SK-N-SH (cell line): ENCODE results near the gene CRK. TPM values are rescaled to one million over a fixed set of nuclear protein-coding genes. Genes with fewer than 3 reads are reported as not detected.

ENCODE experiments used
- CTCF ChIA-PET: fragments of 300-600, 350-600 bp; formaldehyde crosslinking; extraction: SDS; loops from one replicate; lab custom pipeline; 2021; lab: Yijun Ruan, JAX
- POLR2A ChIA-PET: fragments of 350-600 bp; sonication (Branson Sonifier 250); formaldehyde crosslinking; extraction: SDS; loops from one replicate; lab custom pipeline; 2020; ENCODE audit warnings: antibody characterized with exemption, inconsistent platforms; lab: Yijun Ruan, JAX
- DNase-seq: peaks from one replicate; pipeline ENCODE4 v3.0.0; 2012
- H2AFZ ChIP-seq: fragments of 200-600 bp; sonication (generic); 2 replicates; pipeline ENCODE4 v1.8.1; 2016; ENCODE audit warnings: antibody characterized with exemption, mild to moderate bottlenecking, low read depth
- H3F3A ChIP-seq: fragments of 200-600 bp; sonication (generic); replicated peaks from 2 replicates; pipeline ENCODE3; 2016; ENCODE audit warnings: antibody characterized with exemption, mild to moderate bottlenecking; ENCODE audit not compliant: insufficient read depth
- H3K27ac ChIP-seq, 2 experiments: fragments of 200-500 bp in 1 of 2; fragments of 200-600 bp in 1 of 2; sonication (Bioruptor generic) in 1 of 2; sonication (generic), shearing (Covaris generic) in 1 of 2; 2 replicates each; pipeline versions ENCODE4 v1.5.1 to v1.6.1; 2014 to 2016; ENCODE audit warnings: low read depth in 2 of 2, inconsistent platforms in 1 of 2, low read length in 1 of 2, mild to moderate bottlenecking in 1 of 2, mixed read lengths in 1 of 2
- H3K27me3 ChIP-seq: fragments of 200-600 bp; sonication (generic), shearing (Covaris generic); 2 replicates; pipeline ENCODE4 v1.6.1; 2016; ENCODE audit warnings: mixed run types; ENCODE audit not compliant: insufficient read depth
- H3K36me3 ChIP-seq, 2 experiments: fragments of 200-500 bp in 1 of 2; fragments of 200-600 bp in 1 of 2; sonication (Bioruptor generic) in 1 of 2; sonication (generic) in 1 of 2; replicated peaks in 1 of 2; 2 replicates each; pipeline versions ENCODE3 to v1.5.1; 2014 to 2016; ENCODE audit warnings: low read length in 1 of 2, mild to moderate bottlenecking in 1 of 2; ENCODE audit not compliant: insufficient read depth in 2 of 2, control insufficient read depth in 1 of 2
- H3K4me1 ChIP-seq, 2 experiments: fragments of 200-500 bp in 1 of 2; fragments of 200-600 bp in 1 of 2; sonication (Bioruptor generic) in 1 of 2; sonication (generic), shearing (Covaris generic) in 1 of 2; 2 replicates each; pipeline versions ENCODE4 v1.5.1 to v1.6.1; 2014 to 2016; ENCODE audit warnings: low read depth in 1 of 2, low read length in 1 of 2, mixed run types in 1 of 2; ENCODE audit not compliant: insufficient read depth in 2 of 2, control insufficient read depth in 1 of 2
- H3K4me2 ChIP-seq: fragments of 200-600 bp; sonication (generic), shearing (Covaris generic); 2 replicates; pipeline ENCODE4 v1.6.1; 2017; ENCODE audit warnings: mixed run types
- H3K4me3 ChIP-seq, 2 experiments: fragments of 200-500 bp in 1 of 2; fragments of 200-600 bp in 1 of 2; sonication (Bioruptor generic) in 1 of 2; sonication (generic), shearing (Covaris generic) in 1 of 2; 2 replicates each; pipeline versions ENCODE4 v1.5.1 to v1.8.1; 2014 to 2016; ENCODE audit warnings: low read depth in 2 of 2, inconsistent platforms in 1 of 2, low read length in 1 of 2, mild to moderate bottlenecking in 1 of 2, mixed read lengths in 1 of 2, moderate library complexity in 1 of 2
- H3K79me2 ChIP-seq: fragments of 200-600 bp; sonication (generic); 2 replicates; pipeline ENCODE4 v1.8.1; 2017; ENCODE audit warnings: mild to moderate bottlenecking; ENCODE audit not compliant: insufficient read depth
- H3K9ac ChIP-seq: fragments of 200-600 bp; sonication (generic); 2 replicates; pipeline ENCODE4 v1.6.1; 2017; ENCODE audit warnings: mixed run types
- H3K9me2 ChIP-seq: fragments of 200-600 bp; sonication (generic); 2 replicates; pipeline ENCODE4 v1.6.1; 2017; ENCODE audit warnings: mixed run types
- H3K9me3 ChIP-seq: fragments of 200-600 bp; sonication (generic); 2 replicates; pipeline ENCODE4 v1.6.1; 2017; ENCODE audit warnings: mixed run types, mild to moderate bottlenecking, moderate library complexity
- H4K20me1 ChIP-seq: fragments of 200-600 bp; sonication (generic); 2 replicates; pipeline ENCODE4 v1.6.1; 2017; ENCODE audit warnings: mild to moderate bottlenecking, mixed run types; ENCODE audit not compliant: insufficient read depth
- EP300 ChIP-seq, 2 experiments: IDR thresholded peaks; 2 replicates each; pipeline versions ENCODE4 v1.4.0 to v1.6.1; 2012; ENCODE audit warnings: borderline replicate concordance in 1 of 2, low read depth in 1 of 2, low read length in 1 of 2
- EZH2phosphoT487 ChIP-seq: fragments of 200-600 bp; sonication (generic); IDR thresholded peaks from 2 replicates; pipeline ENCODE4 v1.6.1; 2017; ENCODE audit warnings: low read depth, mixed run types, mild to moderate bottlenecking, antibody characterized with exemption, moderate library complexity, borderline replicate concordance
- FOXM1 ChIP-seq: IDR thresholded peaks from 2 replicates; pipeline ENCODE4 v1.4.0; 2012; ENCODE audit warnings: low read depth, mild to moderate bottlenecking
- IRF3 ChIP-seq: fragments of 150-350 bp; IDR thresholded peaks from 2 replicates; pipeline ENCODE4 v1.6.1; 2016; ENCODE audit warnings: mild to moderate bottlenecking, low read depth, low read length
- MAX ChIP-seq: IDR thresholded peaks from 2 replicates; pipeline ENCODE4 v1.4.0; 2012; ENCODE audit warnings: low read depth
- PBX3 ChIP-seq: IDR thresholded peaks from 2 replicates; pipeline ENCODE4; 2012
- POLR2AphosphoS5 ChIP-seq: IDR thresholded peaks from 2 replicates; pipeline ENCODE4 v1.6.1; 2012; ENCODE audit warnings: low read depth, low read length
- RCOR1 ChIP-seq: fragments of 150-350 bp; IDR thresholded peaks from 2 replicates; pipeline ENCODE4 v1.6.1; 2017; ENCODE audit warnings: antibody characterized with exemption, low read length
- REST ChIP-seq: IDR thresholded peaks from 2 replicates; pipeline ENCODE4 v1.6.1; 2012; ENCODE audit warnings: mild to moderate bottlenecking, low read depth, low read length, moderate library complexity
- RFX5 ChIP-seq: IDR thresholded peaks from 2 replicates; pipeline ENCODE4 v1.6.1; 2012; ENCODE audit warnings: mild to moderate bottlenecking, improper control_type of control experiment, low read length
- RXRA ChIP-seq: IDR thresholded peaks from 2 replicates; pipeline ENCODE4 v1.4.0; 2012; ENCODE audit warnings: low read depth, mild to moderate bottlenecking, borderline replicate concordance
- SIN3A ChIP-seq: IDR thresholded peaks from 2 replicates; pipeline ENCODE4 v1.6.1; 2012; ENCODE audit warnings: low read depth, mild to moderate bottlenecking, low read length, moderate library complexity, borderline replicate concordance
- TCF12 ChIP-seq: IDR thresholded peaks from 2 replicates; pipeline ENCODE4 v1.4.0; 2012
- TEAD4 ChIP-seq: IDR thresholded peaks from 2 replicates; pipeline ENCODE4 v1.4.0; 2012; ENCODE audit warnings: mild to moderate bottlenecking, borderline replicate concordance; ENCODE audit not compliant: insufficient read depth
- YY1 ChIP-seq: IDR thresholded peaks from 2 replicates; pipeline ENCODE4 v1.4.0; 2012; ENCODE audit warnings: low read depth, mild to moderate bottlenecking
- WGBS: methylation state at CpG from one replicate; pipeline ENCODE4 v1.1.6; 2017; ENCODE audit warnings: low lambda C conversion rate; 5-methylcytosine and 5-hydroxymethylcytosine counted together
- polyA plus RNA-seq, 3 experiments: library from polyadenylated mRNA; depleted of rRNA; stranded (reverse); fragments of >200 nt; gene quantifications; 2 replicates each; pipeline ENCODE4 v1.2.3, GENCODE V29; 2012
- TF ChIP-seq, protein P1 (sequence below): fragments of 150-350 bp; IDR thresholded peaks from 2 replicates; pipeline ENCODE4 v1.6.1; 2017; ENCODE audit warnings: antibody characterized with exemption, low read length, low read depth, borderline replicate concordance
- TF ChIP-seq, protein P2 (sequence below): IDR thresholded peaks from 2 replicates; pipeline ENCODE4 v1.4.0; 2012; ENCODE audit warnings: low read depth, borderline replicate concordance

The CRK gene
- polyA plus RNA-seq, 1 of the 3 experiments (the other 2 are of a cell fraction): 50.7 TPM

DNA sequence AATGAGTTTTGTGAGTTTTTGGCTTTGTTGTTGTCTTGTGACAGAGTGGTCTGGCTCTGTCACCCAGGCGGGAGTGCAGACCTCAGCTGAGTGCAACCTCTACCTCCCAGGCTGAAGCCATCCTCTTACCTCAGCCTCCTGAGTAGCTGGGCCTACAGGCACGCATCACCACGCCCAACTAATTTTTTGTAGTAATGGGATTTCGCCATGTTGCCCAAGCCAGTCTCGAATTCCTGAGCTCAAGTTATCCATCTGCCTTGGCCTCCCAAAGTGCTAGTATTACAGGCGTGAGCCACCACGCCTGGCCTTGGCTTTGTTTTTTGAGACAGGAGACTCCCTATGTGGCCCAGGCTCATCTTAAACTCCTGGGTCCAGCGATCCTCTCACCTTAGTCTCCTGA is 15.1 kb downstream of the CRK start:
- Histone ChIP-seq H3K4me1 (peaks cover 0 to 6% of the 10 kb centered on the region in 2 experiments; a peak in 1 of 4 replicates), H3F3A (peaks cover 22% of the 10 kb centered on the region), H3K36me3 (peaks cover 10 to 14% of the 10 kb centered on the region in 2 experiments), H3K4me2 (no peak overlapping the region), H3K27ac (no peak overlapping the region), H2AFZ (no peak overlapping the region), H4K20me1 (peaks cover 86% of the 10 kb centered on the region), H3K9me3 (no peaks in the 10 kb centered on the region), H3K9me2 (no peaks in the 10 kb centered on the region), H3K79me2 (peaks cover 100% of the 10 kb centered on the region), H3K9ac (no peak overlapping the region), H3K4me3 (no peak overlapping the region), H3K27me3 (no peaks in the 10 kb centered on the region)
- CTCF ChIA-PET: no interaction called here
- DNase-seq: no peak
- TF ChIP-seq TCF12: no peak
- TF ChIP-seq SIN3A: no peak
- TF ChIP-seq PBX3: no peak
- no peak for TF ChIP-seq RXRA
- no peak for TF ChIP-seq RCOR1
- TF ChIP-seq, protein P1, sequence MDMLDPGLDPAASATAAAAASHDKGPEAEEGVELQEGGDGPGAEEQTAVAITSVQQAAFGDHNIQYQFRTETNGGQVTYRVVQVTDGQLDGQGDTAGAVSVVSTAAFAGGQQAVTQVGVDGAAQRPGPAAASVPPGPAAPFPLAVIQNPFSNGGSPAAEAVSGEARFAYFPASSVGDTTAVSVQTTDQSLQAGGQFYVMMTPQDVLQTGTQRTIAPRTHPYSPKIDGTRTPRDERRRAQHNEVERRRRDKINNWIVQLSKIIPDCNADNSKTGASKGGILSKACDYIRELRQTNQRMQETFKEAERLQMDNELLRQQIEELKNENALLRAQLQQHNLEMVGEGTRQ: no peak
- no peak for TF ChIP-seq RFX5
- TF ChIP-seq TEAD4: no peak
- TF ChIP-seq, protein P2, sequence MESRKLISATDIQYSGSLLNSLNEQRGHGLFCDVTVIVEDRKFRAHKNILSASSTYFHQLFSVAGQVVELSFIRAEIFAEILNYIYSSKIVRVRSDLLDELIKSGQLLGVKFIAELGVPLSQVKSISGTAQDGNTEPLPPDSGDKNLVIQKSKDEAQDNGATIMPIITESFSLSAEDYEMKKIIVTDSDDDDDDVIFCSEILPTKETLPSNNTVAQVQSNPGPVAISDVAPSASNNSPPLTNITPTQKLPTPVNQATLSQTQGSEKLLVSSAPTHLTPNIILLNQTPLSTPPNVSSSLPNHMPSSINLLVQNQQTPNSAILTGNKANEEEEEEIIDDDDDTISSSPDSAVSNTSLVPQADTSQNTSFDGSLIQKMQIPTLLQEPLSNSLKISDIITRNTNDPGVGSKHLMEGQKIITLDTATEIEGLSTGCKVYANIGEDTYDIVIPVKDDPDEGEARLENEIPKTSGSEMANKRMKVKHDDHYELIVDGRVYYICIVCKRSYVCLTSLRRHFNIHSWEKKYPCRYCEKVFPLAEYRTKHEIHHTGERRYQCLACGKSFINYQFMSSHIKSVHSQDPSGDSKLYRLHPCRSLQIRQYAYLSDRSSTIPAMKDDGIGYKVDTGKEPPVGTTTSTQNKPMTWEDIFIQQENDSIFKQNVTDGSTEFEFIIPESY: no peak
- TF ChIP-seq EZH2phosphoT487: no peak
- no peak for TF ChIP-seq IRF3
- no peak for TF ChIP-seq POLR2AphosphoS5
- no peak for TF ChIP-seq FOXM1
- TF ChIP-seq REST: no peak
- no peak for TF ChIP-seq EP300 (IDR thresholded peaks at IDR 0.05; ENCODE audit: borderline replicate concordance in 1 of 2, low read depth in 1 of 2, low read length in 1 of 2)
- TF ChIP-seq YY1: no peak
- TF ChIP-seq MAX: no peak
- 94% methylated on average over 8 of the region's 8 CpGs for WGBS
- POLR2A ChIA-PET: interaction anchor here (1.4 kb wide), 1 partner anchor 19 kb away, joined by 3 read pairs; no protein-coding TSS in a partner anchor
